ENCODE results near the gene SHISA7.

DNA sequence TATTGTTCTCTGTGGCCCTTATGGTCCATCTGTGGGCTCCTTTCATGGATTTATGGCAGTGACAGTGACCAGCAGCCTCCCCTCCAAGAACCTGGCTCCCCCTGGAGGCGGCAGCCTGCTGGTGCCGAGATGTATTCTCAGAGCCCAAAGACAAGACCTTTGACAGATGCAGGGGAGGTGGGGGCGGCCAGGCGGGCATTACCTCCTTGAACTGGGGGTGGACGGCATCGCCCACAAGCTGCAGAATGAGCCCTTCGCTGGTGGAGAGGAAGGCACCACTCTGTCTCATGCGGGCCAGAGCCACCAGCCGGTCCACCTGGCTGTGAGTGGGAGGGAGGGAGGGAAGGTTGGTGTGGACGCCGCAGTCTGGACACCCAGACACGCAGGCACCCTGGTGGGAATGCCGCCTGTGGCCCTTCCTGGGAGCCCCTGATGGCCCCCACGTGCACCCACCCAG lies 11.7 kb upstream of the SHISA7 start:
- TF ChIP-seq, protein P1, sequence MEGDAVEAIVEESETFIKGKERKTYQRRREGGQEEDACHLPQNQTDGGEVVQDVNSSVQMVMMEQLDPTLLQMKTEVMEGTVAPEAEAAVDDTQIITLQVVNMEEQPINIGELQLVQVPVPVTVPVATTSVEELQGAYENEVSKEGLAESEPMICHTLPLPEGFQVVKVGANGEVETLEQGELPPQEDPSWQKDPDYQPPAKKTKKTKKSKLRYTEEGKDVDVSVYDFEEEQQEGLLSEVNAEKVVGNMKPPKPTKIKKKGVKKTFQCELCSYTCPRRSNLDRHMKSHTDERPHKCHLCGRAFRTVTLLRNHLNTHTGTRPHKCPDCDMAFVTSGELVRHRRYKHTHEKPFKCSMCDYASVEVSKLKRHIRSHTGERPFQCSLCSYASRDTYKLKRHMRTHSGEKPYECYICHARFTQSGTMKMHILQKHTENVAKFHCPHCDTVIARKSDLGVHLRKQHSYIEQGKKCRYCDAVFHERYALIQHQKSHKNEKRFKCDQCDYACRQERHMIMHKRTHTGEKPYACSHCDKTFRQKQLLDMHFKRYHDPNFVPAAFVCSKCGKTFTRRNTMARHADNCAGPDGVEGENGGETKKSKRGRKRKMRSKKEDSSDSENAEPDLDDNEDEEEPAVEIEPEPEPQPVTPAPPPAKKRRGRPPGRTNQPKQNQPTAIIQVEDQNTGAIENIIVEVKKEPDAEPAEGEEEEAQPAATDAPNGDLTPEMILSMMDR (conservative IDR thresholded peaks at IDR 0.05; ENCODE audit: low read length), result peak; percentile 83
- TF ChIP-seq EZH2phosphoT487 (IDR thresholded peaks at IDR 0.05; ENCODE audit: borderline replicate concordance), result no peak
